ENCODE measurements around the gene ICAM1. TPM values are rescaled to one million over a fixed set of nuclear protein-coding genes. Genes with fewer than 3 reads are reported as not detected.
A peak's percentile ranks its signal among the peaks of the same experiment; 100 is the strongest.

ICAM1 gene
- total and polyA plus RNA-seq, 10 of the 15 experiments (the other 5 are each of a cell fraction or from before 2014, with no cell fraction given), result 7.6 to 115 (median 60.2) TPM

GRCh38 chr19:10230173-10230860 is 40.6 kb upstream of the ICAM1 start (continued):
- TF ChIP-seq ZNF687 (IDR thresholded peaks at IDR 0.05) (no peak), PBX3 (IDR thresholded peaks at IDR 0.05; ENCODE audit: insufficient replicate concordance, low read depth, low read length) (no peak), ZBTB40 (IDR thresholded peaks at IDR 0.05; ENCODE audit: borderline replicate concordance) (no peak), CBX3 (IDR thresholded peaks at IDR 0.05; ENCODE audit: borderline replicate concordance, low read depth) (no peak), STAT3 (IDR thresholded peaks at IDR 0.05; ENCODE audit: low read depth, low read length) (no peak), NR2F1 (conservative IDR thresholded peaks at IDR 0.05) (no peak), CREM (IDR thresholded peaks at IDR 0.05; ENCODE audit: low read depth) (peak; percentile 37; the same call in 1 of the 2 replicates), NKRF (conservative IDR thresholded peaks at IDR 0.05) (peak; percentile 49), ZBTB4 (CRISPR knock-in tag; IDR thresholded peaks at IDR 0.05) (no peak)

All from GM12878 (cell line).